K562 (cell line): ENCODE results near the gene MADD. TPM values are rescaled to one million over a fixed set of nuclear protein-coding genes. Genes with fewer than 3 reads are reported as not detected.

Experiments
- FIP1L1 ChIP-seq: fragments of 200-400 bp; formaldehyde crosslinking; IDR thresholded peaks from 2 replicates; pipeline ENCODE4 v1.6.1; 2018; ENCODE audit warnings: mild to moderate bottlenecking, low read depth, low read length; ENCODE audit not compliant: poor library complexity, severe bottlenecking
- HDAC6 ChIP-seq: IDR thresholded peaks from 2 replicates; pipeline ENCODE4 v1.6.1; 2012; ENCODE audit warnings: low read depth, mild to moderate bottlenecking, control low read depth, inconsistent platforms, low read length, moderate library complexity
- HMG20B ChIP-seq: fragments of 250-450 bp; sonication (Bioruptor Pico); IDR thresholded peaks from 2 replicates; pipeline ENCODE4 v1.5.0; 2021; ENCODE audit warnings: mild to moderate bottlenecking
- LEF1 ChIP-seq: fragments of 450-650 bp; IDR thresholded peaks from 2 replicates; pipeline ENCODE4 v1.6.1; 2016; ENCODE audit warnings: mild to moderate bottlenecking
- NCOA1 ChIP-seq: fragments of 450-650 bp; IDR thresholded peaks from 2 replicates; pipeline ENCODE4 v1.6.1; 2016; ENCODE audit warnings: low read depth
- PML ChIP-seq: IDR thresholded peaks from 2 replicates; pipeline ENCODE4 v1.6.1; 2012; ENCODE audit warnings: low read length, inconsistent platforms
- RBBP5 ChIP-seq: fragments of 200-600 bp; sonication (generic); IDR thresholded peaks from 2 replicates; pipeline ENCODE4 v1.6.1; 2012; ENCODE audit warnings: borderline replicate concordance, mild to moderate bottlenecking, low read length, control low read depth, inconsistent platforms; ENCODE audit not compliant: insufficient read depth, poor library complexity, severe bottlenecking
- RCOR1 ChIP-seq, 2 experiments: IDR thresholded peaks; 2 replicates each; pipeline ENCODE4 v1.6.1; 2012; ENCODE audit warnings: low read depth in 2 of 2, low read length in 2 of 2, borderline replicate concordance in 1 of 2, improper control_type of control experiment in 1 of 2
- ZNF197 ChIP-seq: fragments of 200-800 bp; sonication (Bioruptor generic); IDR thresholded peaks from 2 replicates; pipeline ENCODE4 v1.6.1; 2016; ENCODE audit warnings: low read depth, missing genetic modification characterization, missing compliant biosample characterization
- ZNF212 ChIP-seq: fragments of 450-650 bp; formaldehyde crosslinking; IDR thresholded peaks from 2 replicates; pipeline ENCODE4 v1.4.0; 2020; ENCODE audit warnings: mild to moderate bottlenecking
- ZNF408 ChIP-seq: fragments of 250-450 bp; sonication (Bioruptor Pico); IDR thresholded peaks from 2 replicates; pipeline ENCODE4 v1.4.0; 2020; ENCODE audit warnings: low read depth, mild to moderate bottlenecking, moderate library complexity
- ZNF695 ChIP-seq: fragments of 450-650 bp; formaldehyde crosslinking; IDR thresholded peaks from 2 replicates; pipeline ENCODE4 v1.4.0; 2020; ENCODE audit warnings: mild to moderate bottlenecking, moderate library complexity
- polyA plus RNA-seq, 8 experiments: library from polyadenylated mRNA; depleted of rRNA in 4 of 8; stranded (reverse) in 5 of 8; unstranded in 3 of 8; fragments of >200 nt; fragmentation: Nextera tagmentation in 2 of 8; fragmentation: Illumina TruSeq in 1 of 8; extraction: Ambion mirVana in 2 of 8; extraction: Trizol in 1 of 8; gene quantifications; 2 replicates each; pipeline versions ENCODE4 v1.2.1 to v1.2.3, GENCODE V29; 2011 to 2014; ENCODE audit warnings: inconsistent platforms in 1 of 8, missing spikeins in 1 of 8
- total RNA-seq, 7 experiments: library from RNA; depleted of rRNA in 6 of 7; stranded (reverse); fragments of >200 nt in 6 of 7; fragmentation: Illumina TruSeq in 2 of 7; extraction: Trizol in 2 of 7; gene quantifications; 2 replicates each; pipeline versions ENCODE4 v1.2.1 to v1.2.3, GENCODE V29; 2011 to 2021; ENCODE audit warnings: low replicate concordance in 1 of 7
- TF ChIP-seq, protein P1 (sequence below), 2 experiments: fragments of 200-800 bp in 1 of 2; sonication (Bioruptor generic) in 1 of 2; sonication (generic) in 1 of 2; formaldehyde crosslinking in 1 of 2; IDR thresholded peaks in 1 of 2; conservative IDR thresholded peaks in 1 of 2; 2 replicates each; pipeline versions ENCODE4 v1.5.0 to v1.6.1; 2016 to 2020; ENCODE audit warnings: missing compliant biosample characterization in 1 of 2, missing genetic modification characterization in 1 of 2, missing genetic modification reagents in 1 of 2
- TF ChIP-seq, protein P2 (sequence below): fragments of 250-450 bp; sonication (Bioruptor Pico); IDR thresholded peaks from 2 replicates; pipeline ENCODE4 v1.8.0; 2021; ENCODE audit warnings: mild to moderate bottlenecking, moderate library complexity
- TF ChIP-seq, protein P3 (sequence below): fragments of 450-650 bp; IDR thresholded peaks from 2 replicates; pipeline ENCODE4 v1.6.1; 2016; ENCODE audit warnings: antibody characterized with exemption
- TF ChIP-seq, protein P4 (sequence below): fragments of 450-650 bp; formaldehyde crosslinking; IDR thresholded peaks from 2 replicates; pipeline ENCODE4 v1.4.0; 2020; ENCODE audit warnings: mild to moderate bottlenecking, moderate library complexity
- TF ChIP-seq, protein P5 (sequence below): fragments of 450-650 bp; conservative IDR thresholded peaks from 2 replicates; pipeline ENCODE4 v1.6.1; 2016; ENCODE audit warnings: missing genetic modification characterization, low read depth, mild to moderate bottlenecking, control low read depth, missing compliant biosample characterization

MADD gene
- total and polyA plus RNA-seq, 9 of the 15 experiments (the other 6 are each of a cell fraction or from before 2014, with no cell fraction given) = 0.68 to 57.6 (median 33.6) TPM

DNA sequence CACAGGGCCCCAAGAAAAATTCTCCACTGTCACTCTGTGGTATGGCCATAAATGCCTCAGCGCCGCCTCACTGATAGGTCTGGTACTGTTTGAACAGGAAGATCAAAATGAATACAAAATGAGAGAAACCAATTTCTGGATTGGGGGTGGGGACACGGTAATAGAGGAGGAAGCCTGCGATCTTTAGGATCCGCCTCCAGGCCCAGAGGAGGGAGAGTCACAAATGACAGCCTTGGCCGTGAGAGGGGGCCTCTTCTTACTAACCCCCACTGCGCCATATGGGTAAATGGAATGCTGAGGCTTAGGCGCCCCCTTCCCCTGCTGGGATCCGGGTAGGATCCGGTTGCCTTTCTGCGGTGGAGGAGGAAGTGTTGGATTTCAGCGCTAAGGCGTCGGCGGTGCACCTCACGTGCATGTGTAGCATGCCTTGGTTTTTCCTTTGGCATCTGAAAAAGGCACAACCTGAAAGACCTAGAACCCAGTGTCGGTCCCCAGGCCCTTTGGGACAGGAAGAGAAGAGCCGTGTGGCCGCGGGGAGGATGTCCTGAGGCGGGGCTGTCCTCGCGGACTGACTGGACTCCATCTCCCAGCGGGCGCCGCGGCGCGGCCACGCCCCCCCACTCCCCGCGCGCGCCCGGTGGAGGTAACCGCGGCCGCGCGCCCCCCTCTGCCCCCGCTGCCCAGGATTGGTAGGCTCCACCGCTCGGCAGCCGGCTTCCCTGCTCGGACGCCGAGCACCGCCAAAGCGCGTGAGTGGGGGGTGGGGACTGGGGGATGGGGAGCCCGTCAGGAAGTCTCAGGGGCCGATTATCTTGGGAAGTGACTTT, 718 bp upstream of the MADD start (continued):
- TF ChIP-seq, protein P1, sequence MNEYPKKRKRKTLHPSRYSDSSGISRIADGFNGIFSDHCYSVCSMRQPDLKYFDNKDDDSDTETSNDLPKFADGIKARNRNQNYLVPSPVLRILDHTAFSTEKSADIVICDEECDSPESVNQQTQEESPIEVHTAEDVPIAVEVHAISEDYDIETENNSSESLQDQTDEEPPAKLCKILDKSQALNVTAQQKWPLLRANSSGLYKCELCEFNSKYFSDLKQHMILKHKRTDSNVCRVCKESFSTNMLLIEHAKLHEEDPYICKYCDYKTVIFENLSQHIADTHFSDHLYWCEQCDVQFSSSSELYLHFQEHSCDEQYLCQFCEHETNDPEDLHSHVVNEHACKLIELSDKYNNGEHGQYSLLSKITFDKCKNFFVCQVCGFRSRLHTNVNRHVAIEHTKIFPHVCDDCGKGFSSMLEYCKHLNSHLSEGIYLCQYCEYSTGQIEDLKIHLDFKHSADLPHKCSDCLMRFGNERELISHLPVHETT (CRISPR knock-in tag; conservative IDR thresholded peaks at IDR 0.05 in 1 of 2, IDR thresholded peaks at IDR 0.05 in 1 of 2) = 0 out of 4 replicates have a peak, but pooled peaks of 1 of the 2 experiments have one; percentile 16
- TF ChIP-seq, protein P2, sequence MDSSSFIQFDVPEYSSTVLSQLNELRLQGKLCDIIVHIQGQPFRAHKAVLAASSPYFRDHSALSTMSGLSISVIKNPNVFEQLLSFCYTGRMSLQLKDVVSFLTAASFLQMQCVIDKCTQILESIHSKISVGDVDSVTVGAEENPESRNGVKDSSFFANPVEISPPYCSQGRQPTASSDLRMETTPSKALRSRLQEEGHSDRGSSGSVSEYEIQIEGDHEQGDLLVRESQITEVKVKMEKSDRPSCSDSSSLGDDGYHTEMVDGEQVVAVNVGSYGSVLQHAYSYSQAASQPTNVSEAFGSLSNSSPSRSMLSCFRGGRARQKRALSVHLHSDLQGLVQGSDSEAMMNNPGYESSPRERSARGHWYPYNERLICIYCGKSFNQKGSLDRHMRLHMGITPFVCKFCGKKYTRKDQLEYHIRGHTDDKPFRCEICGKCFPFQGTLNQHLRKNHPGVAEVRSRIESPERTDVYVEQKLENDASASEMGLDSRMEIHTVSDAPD (CRISPR knock-in tag) = no peak
- TF ChIP-seq NCOA1 = peak; percentile 61
- TF ChIP-seq LEF1 = peak; percentile 85; the same call in 1 of the 2 replicates
- TF ChIP-seq FIP1L1 = no peak
- no peak for TF ChIP-seq RBBP5
- no peak for TF ChIP-seq ZNF197
- TF ChIP-seq, protein P3, sequence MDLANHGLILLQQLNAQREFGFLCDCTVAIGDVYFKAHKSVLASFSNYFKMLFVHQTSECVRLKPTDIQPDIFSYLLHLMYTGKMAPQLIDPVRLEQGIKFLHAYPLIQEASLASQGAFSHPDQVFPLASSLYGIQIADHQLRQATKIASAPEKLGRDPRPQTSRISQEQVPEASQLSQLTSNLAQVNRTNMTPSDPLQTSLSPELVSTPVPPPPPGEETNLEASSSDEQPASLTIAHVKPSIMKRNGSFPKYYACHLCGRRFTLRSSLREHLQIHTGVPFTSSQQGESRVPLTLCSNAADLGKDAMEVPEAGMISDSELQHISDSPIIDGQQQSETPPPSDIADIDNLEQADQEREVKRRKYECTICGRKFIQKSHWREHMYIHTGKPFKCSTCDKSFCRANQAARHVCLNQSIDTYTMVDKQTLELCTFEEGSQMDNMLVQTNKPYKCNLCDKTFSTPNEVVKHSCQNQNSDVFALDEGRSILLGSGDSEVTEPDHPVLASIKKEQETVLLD = no peak
- TF ChIP-seq HDAC6 = no peak
- no peak for TF ChIP-seq HMG20B (CRISPR knock-in tag)
- no peak for TF ChIP-seq ZNF408
- TF ChIP-seq ZNF695 (CRISPR knock-in tag) = no peak
- TF ChIP-seq, protein P4, sequence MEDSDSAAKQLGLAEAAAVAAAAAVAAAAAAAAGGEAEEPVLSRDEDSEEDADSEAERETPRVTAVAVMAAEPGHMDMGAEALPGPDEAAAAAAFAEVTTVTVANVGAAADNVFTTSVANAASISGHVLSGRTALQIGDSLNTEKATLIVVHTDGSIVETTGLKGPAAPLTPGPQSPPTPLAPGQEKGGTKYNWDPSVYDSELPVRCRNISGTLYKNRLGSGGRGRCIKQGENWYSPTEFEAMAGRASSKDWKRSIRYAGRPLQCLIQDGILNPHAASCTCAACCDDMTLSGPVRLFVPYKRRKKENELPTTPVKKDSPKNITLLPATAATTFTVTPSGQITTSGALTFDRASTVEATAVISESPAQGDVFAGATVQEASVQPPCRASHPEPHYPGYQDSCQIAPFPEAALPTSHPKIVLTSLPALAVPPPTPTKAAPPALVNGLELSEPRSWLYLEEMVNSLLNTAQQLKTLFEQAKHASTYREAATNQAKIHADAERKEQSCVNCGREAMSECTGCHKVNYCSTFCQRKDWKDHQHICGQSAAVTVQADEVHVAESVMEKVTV (CRISPR knock-in tag) = no peak; the same call in 1 of the 2 replicates
- no peak; a peak in 1 of 4 replicates for TF ChIP-seq RCOR1 (IDR thresholded peaks at IDR 0.05; ENCODE audit: borderline replicate concordance in 1 of 2, low read depth in 2 of 2, low read length in 2 of 2)
- TF ChIP-seq PML = peak; percentile 12; the same call in 1 of the 2 replicates
- TF ChIP-seq, protein P5, sequence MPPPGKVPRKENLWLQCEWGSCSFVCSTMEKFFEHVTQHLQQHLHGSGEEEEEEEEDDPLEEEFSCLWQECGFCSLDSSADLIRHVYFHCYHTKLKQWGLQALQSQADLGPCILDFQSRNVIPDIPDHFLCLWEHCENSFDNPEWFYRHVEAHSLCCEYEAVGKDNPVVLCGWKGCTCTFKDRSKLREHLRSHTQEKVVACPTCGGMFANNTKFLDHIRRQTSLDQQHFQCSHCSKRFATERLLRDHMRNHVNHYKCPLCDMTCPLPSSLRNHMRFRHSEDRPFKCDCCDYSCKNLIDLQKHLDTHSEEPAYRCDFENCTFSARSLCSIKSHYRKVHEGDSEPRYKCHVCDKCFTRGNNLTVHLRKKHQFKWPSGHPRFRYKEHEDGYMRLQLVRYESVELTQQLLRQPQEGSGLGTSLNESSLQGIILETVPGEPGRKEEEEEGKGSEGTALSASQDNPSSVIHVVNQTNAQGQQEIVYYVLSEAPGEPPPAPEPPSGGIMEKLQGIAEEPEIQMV = no peak
- TF ChIP-seq ZNF212 (CRISPR knock-in tag) = no peak
